Measurements from ENCODE around the gene USP13. TPM values are rescaled to one million over a fixed set of nuclear protein-coding genes. Genes with fewer than 3 reads are reported as not detected.

The USP13 gene
- total and polyA plus RNA-seq, 2 of the 13 experiments (the other 11 are each of a cell fraction or from before 2014, with no cell fraction given), result 15.9 to 36.7 TPM

DNA sequence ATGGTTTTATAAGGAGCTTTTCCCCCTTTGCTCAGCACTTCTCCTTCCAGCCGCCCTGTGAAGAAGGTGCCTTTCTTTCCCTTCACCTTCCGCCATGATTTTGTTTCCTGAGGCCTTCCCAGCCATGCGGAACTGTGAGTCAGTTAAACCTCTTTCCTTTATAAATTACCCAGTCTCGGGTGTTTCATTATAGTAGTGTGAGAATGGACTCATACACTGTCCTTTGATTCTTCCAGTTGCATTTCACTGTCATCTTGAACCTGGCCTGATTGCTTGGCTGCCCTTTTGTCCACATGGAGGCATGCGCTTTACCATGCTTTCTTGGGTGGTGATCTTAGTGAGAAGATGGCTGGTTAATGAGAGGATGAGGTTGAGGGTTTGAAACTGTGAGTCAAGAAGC lies 23.2 kb downstream of the USP13 start:
- peaks cover 81% of the 10 kb centered on the region for H3K79me2 ChIP-seq (ENCODE audit: insufficient read depth, low read length)
- H3K9ac ChIP-seq (ENCODE audit: insufficient read depth, low read depth, low read length), result no peak overlapping the region
- ChIA-PET POLR2A (no interaction called here), CTCF (ENCODE audit: low intra/inter-chr PET ratio, low total read pairs) (no interaction called here)
- H3K4me3 ChIP-seq (replicated peaks in 1 of 3; ENCODE audit: insufficient read depth in 1 of 3, low read depth in 2 of 3, low read length in 3 of 3), result no peak overlapping the region
- no peak for DNase-seq (ENCODE audit: low spot score)
- 99% methylated on average over 5 of the region's 5 CpGs for WGBS (ENCODE audit: low lambda C conversion rate)
- H3K27me3 ChIP-seq (ENCODE audit: control insufficient read depth in 1 of 2, insufficient read depth in 2 of 2, low read length in 2 of 2), result no peaks in the 10 kb centered on the region
- H3K27ac ChIP-seq (ENCODE audit: extremely low read length, insufficient read depth, low read length), result no peak overlapping the region
- no peak for FAIRE-seq
- intact Hi-C loops (cut with micrococcal nuclease; ENCODE audit: unreplicated experiment), result no loop called here
- no peaks in the 10 kb centered on the region for H3K36me3 ChIP-seq (replicated peaks in 1 of 2; ENCODE audit: control insufficient read depth in 1 of 2, insufficient read depth in 2 of 2, low read length in 2 of 2)
- in situ Hi-C loops (cut with HindIII; ENCODE audit: extremely low pct_ligation_motif_present, low pct_unique_long_range_greater_than_20kb), result no loop called here
- TF ChIP-seq ZNF7 (CRISPR knock-in tag; IDR thresholded peaks at IDR 0.05) (no peak), ZNF333 (CRISPR knock-in tag; IDR thresholded peaks at IDR 0.05; ENCODE audit: borderline replicate concordance) (no peak), SRF (IDR thresholded peaks at IDR 0.05; ENCODE audit: low read depth, low read length) (no peak), FOXC1 (CRISPR knock-in tag; IDR thresholded peaks at IDR 0.05; ENCODE audit: borderline replicate concordance) (no peak), PRPF4 (IDR thresholded peaks at IDR 0.05; ENCODE audit: low read depth, low read length, poor library complexity, severe bottlenecking) (no peak), NFATC3 (CRISPR knock-in tag; IDR thresholded peaks at IDR 0.05) (no peak), DNMT3B (CRISPR knock-in tag; conservative IDR thresholded peaks at IDR 0.05) (no peak)
- BruUV-seq (replicated peaks), result no TSS peak
- peaks cover 2% of the 10 kb centered on the region; the same call in 1 of the 2 replicates for H4K20me1 ChIP-seq (ENCODE audit: insufficient read depth, low read length)
- peaks cover 39% of the 10 kb centered on the region for H3K4me1 ChIP-seq (ENCODE audit: insufficient read depth, low read length)
- no peaks in the 10 kb centered on the region for H3K9me3 ChIP-seq (ENCODE audit: low read length)
- H3K4me2 ChIP-seq (ENCODE audit: low read depth, low read length), result no peak overlapping the region
- no peak overlapping the region for H2AFZ ChIP-seq (ENCODE audit: low read length)
- ATAC-seq, result no peak

DNA sequence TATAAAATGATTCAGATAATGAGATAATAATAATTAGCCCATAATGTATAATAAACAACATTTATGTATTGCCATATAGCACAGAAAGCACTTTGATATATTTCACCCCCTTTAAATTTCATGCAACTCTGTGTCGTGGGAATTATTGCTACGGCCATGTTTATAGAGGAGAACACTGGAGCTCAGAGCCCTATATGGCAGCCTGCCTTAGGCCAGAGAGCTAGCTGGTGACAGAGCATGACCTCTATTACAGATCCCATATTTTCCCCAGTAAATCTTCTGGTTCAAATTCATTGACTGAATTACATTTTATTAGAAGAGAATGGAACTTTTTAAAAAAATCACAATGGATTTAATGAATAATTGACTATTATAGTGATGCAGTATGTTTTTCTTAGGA lies 25.0 kb downstream of the USP13 start:
- in situ Hi-C loops (cut with HindIII; ENCODE audit: extremely low pct_ligation_motif_present, low pct_unique_long_range_greater_than_20kb), result no loop called here
- Histone ChIP-seq H3K4me2 (ENCODE audit: low read depth, low read length) (no peak overlapping the region), H3K4me1 (ENCODE audit: insufficient read depth, low read length) (peaks cover 23% of the 10 kb centered on the region), H3K36me3 (replicated peaks in 1 of 2; ENCODE audit: control insufficient read depth in 1 of 2, insufficient read depth in 2 of 2, low read length in 2 of 2) (peaks cover 0 to 6% of the 10 kb centered on the region in 2 experiments; a peak in 1 of 5 replicates), H2AFZ (ENCODE audit: low read length) (no peak overlapping the region), H4K20me1 (ENCODE audit: insufficient read depth, low read length) (peaks cover 2% of the 10 kb centered on the region; the same call in 1 of the 2 replicates), H3K9me3 (ENCODE audit: low read length) (no peaks in the 10 kb centered on the region), H3K79me2 (ENCODE audit: insufficient read depth, low read length) (peaks cover 72% of the 10 kb centered on the region), H3K9ac (ENCODE audit: insufficient read depth, low read depth, low read length) (no peak overlapping the region), H3K4me3 (replicated peaks in 1 of 3; ENCODE audit: insufficient read depth in 1 of 3, low read depth in 2 of 3, low read length in 3 of 3) (no peak overlapping the region), H3K27me3 (ENCODE audit: control insufficient read depth in 1 of 2, insufficient read depth in 2 of 2, low read length in 2 of 2) (no peaks in the 10 kb centered on the region), H3K27ac (ENCODE audit: extremely low read length, insufficient read depth, low read length) (no peak overlapping the region)
- ChIA-PET CTCF (ENCODE audit: low intra/inter-chr PET ratio, low total read pairs) (no interaction called here), POLR2A (interaction anchor here (1.1 kb wide), 1 partner anchor 25 kb away, joined by 3 read pairs; the partner anchor contains the start of gene USP13)
- no peak for DNase-seq (ENCODE audit: low spot score)
- intact Hi-C loops (cut with micrococcal nuclease; ENCODE audit: unreplicated experiment), result no loop called here
- no peak for FAIRE-seq
- 97% methylated on average over 2 of the region's 2 CpGs for WGBS (ENCODE audit: low lambda C conversion rate)
- BruUV-seq (replicated peaks), result no TSS peak
- peak; percentile 60 for ATAC-seq
- TF ChIP-seq MTA3 (CRISPR knock-in tag; IDR thresholded peaks at IDR 0.05) (no peak), ZNF792 (CRISPR knock-in tag; IDR thresholded peaks at IDR 0.05) (no peak), MYNN (CRISPR knock-in tag; IDR thresholded peaks at IDR 0.05; ENCODE audit: low read depth) (no peak), RARG (CRISPR knock-in tag; IDR thresholded peaks at IDR 0.05; ENCODE audit: low read depth) (no peak), ZNF567 (CRISPR knock-in tag; IDR thresholded peaks at IDR 0.05; ENCODE audit: borderline replicate concordance) (no peak), FOXC1 (CRISPR knock-in tag; IDR thresholded peaks at IDR 0.05; ENCODE audit: borderline replicate concordance) (no peak), ZNF136 (CRISPR knock-in tag; IDR thresholded peaks at IDR 0.05; ENCODE audit: low read depth) (no peak), ZNF235 (CRISPR knock-in tag; IDR thresholded peaks at IDR 0.05; ENCODE audit: borderline replicate concordance) (no peak), ZC3H13 (CRISPR knock-in tag; IDR thresholded peaks at IDR 0.05) (no peak), NR3C1 (CRISPR knock-in tag; IDR thresholded peaks at IDR 0.05) (no peak)
- TF ChIP-seq, protein P1, sequence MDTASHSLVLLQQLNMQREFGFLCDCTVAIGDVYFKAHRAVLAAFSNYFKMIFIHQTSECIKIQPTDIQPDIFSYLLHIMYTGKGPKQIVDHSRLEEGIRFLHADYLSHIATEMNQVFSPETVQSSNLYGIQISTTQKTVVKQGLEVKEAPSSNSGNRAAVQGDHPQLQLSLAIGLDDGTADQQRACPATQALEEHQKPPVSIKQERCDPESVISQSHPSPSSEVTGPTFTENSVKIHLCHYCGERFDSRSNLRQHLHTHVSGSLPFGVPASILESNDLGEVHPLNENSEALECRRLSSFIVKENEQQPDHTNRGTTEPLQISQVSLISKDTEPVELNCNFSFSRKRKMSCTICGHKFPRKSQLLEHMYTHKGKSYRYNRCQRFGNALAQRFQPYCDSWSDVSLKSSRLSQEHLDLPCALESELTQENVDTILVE (CRISPR knock-in tag; IDR thresholded peaks at IDR 0.05), result no peak
- TF ChIP-seq, protein P2, sequence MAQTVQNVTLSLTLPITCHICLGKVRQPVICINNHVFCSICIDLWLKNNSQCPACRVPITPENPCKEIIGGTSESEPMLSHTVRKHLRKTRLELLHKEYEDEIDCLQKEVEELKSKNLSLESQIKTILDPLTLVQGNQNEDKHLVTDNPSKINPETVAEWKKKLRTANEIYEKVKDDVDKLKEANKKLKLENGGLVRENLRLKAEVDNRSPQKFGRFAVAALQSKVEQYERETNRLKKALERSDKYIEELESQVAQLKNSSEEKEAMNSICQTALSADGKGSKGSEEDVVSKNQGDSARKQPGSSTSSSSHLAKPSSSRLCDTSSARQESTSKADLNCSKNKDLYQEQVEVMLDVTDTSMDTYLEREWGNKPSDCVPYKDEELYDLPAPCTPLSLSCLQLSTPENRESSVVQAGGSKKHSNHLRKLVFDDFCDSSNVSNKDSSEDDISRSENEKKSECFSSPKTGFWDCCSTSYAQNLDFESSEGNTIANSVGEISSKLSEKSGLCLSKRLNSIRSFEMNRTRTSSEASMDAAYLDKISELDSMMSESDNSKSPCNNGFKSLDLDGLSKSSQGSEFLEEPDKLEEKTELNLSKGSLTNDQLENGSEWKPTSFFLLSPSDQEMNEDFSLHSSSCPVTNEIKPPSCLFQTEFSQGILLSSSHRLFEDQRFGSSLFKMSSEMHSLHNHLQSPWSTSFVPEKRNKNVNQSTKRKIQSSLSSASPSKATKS (CRISPR knock-in tag; IDR thresholded peaks at IDR 0.05), result no peak

Data from HepG2 (cell line).